H1 (cell line): ENCODE measurements around the gene AP2B1. TPM values are rescaled to one million over a fixed set of nuclear protein-coding genes. Genes with fewer than 3 reads are reported as not detected.

Source experiments
- CTCF ChIA-PET: fragments of 300-600 bp; sonication (Branson Sonifier 250); formaldehyde crosslinking; loops from one replicate; lab custom pipeline; 2021; ENCODE audit not compliant: partially characterized antibody; lab: Charles Lee
- POLR2A ChIA-PET: fragments of 300-600 bp; sonication (Branson Sonifier 250); formaldehyde crosslinking; loops from one replicate; lab custom pipeline; 2021; ENCODE audit warnings: inconsistent platforms; ENCODE audit not compliant: partially characterized antibody; lab: Charles Lee
- DNase-seq, 2 experiments: peaks; one replicate each; pipeline versions ENCODE4 v3.0.0 to v3.0.0-alpha.2; 2010 to 2022; ENCODE audit warnings: low spot score in 2 of 2, low read depth in 1 of 2, mixed read lengths in 1 of 2
- FAIRE-seq: peaks from 2 replicates; lab custom pipeline; 2011; peaks lifted over from hg19 to GRCh38; lab: Jason Lieb, UNC
- H2AFZ ChIP-seq: 2 replicates; pipeline ENCODE4 v1.8.1; 2012; ENCODE audit warnings: low read length, inconsistent platforms
- H2AK5ac ChIP-seq: 2 replicates; pipeline ENCODE4 v1.6.1; 2013; ENCODE audit warnings: low read depth, low read length
- H2BK120ac ChIP-seq: replicated peaks from 2 replicates; pipeline ENCODE3; 2013; ENCODE audit warnings: low read depth, low read length, inconsistent platforms
- H2BK12ac ChIP-seq: 2 replicates; pipeline ENCODE4 v1.6.1; 2013; ENCODE audit warnings: low read depth, low read length
- H2BK15ac ChIP-seq: 2 replicates; pipeline ENCODE4 v1.6.1; 2013; ENCODE audit warnings: low read length
- H2BK20ac ChIP-seq: 2 replicates; pipeline ENCODE4 v1.6.1; 2013; ENCODE audit warnings: low read length
- H2BK5ac ChIP-seq: 2 replicates; pipeline ENCODE4 v1.6.1; 2013; ENCODE audit warnings: low read depth, low read length
- H3K14ac ChIP-seq: 2 replicates; pipeline ENCODE4 v1.6.1; 2013; ENCODE audit warnings: inconsistent platforms; ENCODE audit not compliant: insufficient read length
- H3K18ac ChIP-seq: 2 replicates; pipeline ENCODE4 v1.6.1; 2013; ENCODE audit warnings: low read length; ENCODE audit errors: extremely low read depth
- H3K23ac ChIP-seq: 2 replicates; pipeline ENCODE4 v1.6.1; 2013; ENCODE audit warnings: inconsistent platforms; ENCODE audit not compliant: insufficient read length
- H3K23me2 ChIP-seq: 2 replicates; pipeline ENCODE4 v1.6.1; 2013; ENCODE audit warnings: low read depth, low read length
- H3K27ac ChIP-seq: 2 replicates; pipeline ENCODE4 v1.6.1; 2011; ENCODE audit warnings: low read depth, low read length, inconsistent platforms
- H3K27me3 ChIP-seq, 4 experiments: replicated peaks in 1 of 4; 1 replicate in 1 of 4; 2 replicates in 3 of 4; pipeline versions ENCODE4 v1.6.1 to v1.8.1; 2011 to 2013; ENCODE audit warnings: low read length in 3 of 4, mild to moderate bottlenecking in 3 of 4, inconsistent platforms in 2 of 4, mixed read lengths in 2 of 4, moderate library complexity in 1 of 4; ENCODE audit not compliant: control insufficient read depth in 3 of 4, insufficient read depth in 3 of 4; ENCODE audit errors: extremely low read depth in 1 of 4
- H3K36me3 ChIP-seq, 4 experiments: 2 replicates each; pipeline versions ENCODE4 v1.6.1 to v1.8.1; 2011 to 2013; ENCODE audit warnings: mild to moderate bottlenecking in 4 of 4, low read length in 3 of 4, moderate library complexity in 2 of 4, control low read depth in 1 of 4, inconsistent platforms in 1 of 4; ENCODE audit not compliant: insufficient read depth in 4 of 4, control insufficient read depth in 2 of 4
- H3K4ac ChIP-seq: replicated peaks from 2 replicates; pipeline ENCODE3; 2013; ENCODE audit warnings: low read length, low read depth, mixed read lengths, inconsistent platforms; ENCODE audit not compliant: insufficient read length
- H3K4me1 ChIP-seq, 4 experiments: replicated peaks in 1 of 4; 1 replicate in 1 of 4; 2 replicates in 3 of 4; pipeline versions ENCODE4 v1.6.1 to v1.8.1; 2011 to 2013; ENCODE audit warnings: low read length in 3 of 4, inconsistent platforms in 2 of 4, mixed read lengths in 1 of 4; ENCODE audit not compliant: insufficient read depth in 4 of 4, control insufficient read depth in 3 of 4
- H3K4me2 ChIP-seq, 2 experiments: 2 replicates each; pipeline versions ENCODE4 v1.6.1 to v1.8.1; 2011 to 2013; ENCODE audit warnings: low read depth in 2 of 2, low read length in 2 of 2, control low read depth in 1 of 2, inconsistent platforms in 1 of 2, mild to moderate bottlenecking in 1 of 2; ENCODE audit not compliant: insufficient read depth in 1 of 2
- H3K4me3 ChIP-seq, 4 experiments: fragments of 200-600, 300-600 bp in 1 of 4; sonication (generic), shearing (Covaris generic), sonication (Bioruptor Twin) in 1 of 4; 2 replicates each; pipeline versions ENCODE4 v1.5.1 to v1.8.1; 2011 to 2016; ENCODE audit warnings: low read length in 4 of 4, low read depth in 3 of 4, control low read depth in 2 of 4, inconsistent platforms in 2 of 4, mild to moderate bottlenecking in 2 of 4, mixed read lengths in 1 of 4, moderate library complexity in 1 of 4; ENCODE audit not compliant: insufficient read depth in 2 of 4; ENCODE audit errors: extremely low read depth in 1 of 4
- H3K56ac ChIP-seq: replicated peaks from 2 replicates; pipeline ENCODE3; 2013; ENCODE audit warnings: low read depth, mild to moderate bottlenecking, mixed read lengths, low read length, inconsistent platforms; ENCODE audit not compliant: insufficient read length
- H3K79me1 ChIP-seq: 2 replicates; pipeline ENCODE4 v1.6.1; 2013; ENCODE audit warnings: low read depth, low read length, control low read depth
- H3K79me2 ChIP-seq, 2 experiments: 2 replicates each; pipeline versions ENCODE4 v1.6.1 to v1.8.1; 2012 to 2013; ENCODE audit warnings: low read length in 2 of 2, mild to moderate bottlenecking in 2 of 2, inconsistent platforms in 1 of 2; ENCODE audit not compliant: insufficient read depth in 2 of 2, control insufficient read depth in 1 of 2
- H3K9ac ChIP-seq, 4 experiments: replicated peaks in 1 of 4; 1 replicate in 1 of 4; 2 replicates in 3 of 4; pipeline versions ENCODE4 v1.6.1 to v1.8.1; 2011 to 2013; ENCODE audit warnings: low read depth in 3 of 4, low read length in 3 of 4, control low read depth in 2 of 4, mild to moderate bottlenecking in 2 of 4, moderate library complexity in 2 of 4, inconsistent platforms in 1 of 4; ENCODE audit errors: extremely low read depth in 1 of 4
- H3K9me3 ChIP-seq, 2 experiments: 2 replicates each; pipeline versions ENCODE4 v1.6.1 to v1.8.1; 2012 to 2013; ENCODE audit warnings: mild to moderate bottlenecking in 2 of 2, moderate library complexity in 2 of 2, control low read depth in 1 of 2, inconsistent platforms in 1 of 2, low read depth in 1 of 2, low read length in 1 of 2, mixed read lengths in 1 of 2; ENCODE audit not compliant: insufficient read depth in 2 of 2
- H4K20me1 ChIP-seq, 2 experiments: replicated peaks in 1 of 2; 2 replicates each; pipeline versions ENCODE3 to v1.8.1; 2011 to 2013; ENCODE audit warnings: inconsistent platforms in 2 of 2, low read length in 2 of 2, mild to moderate bottlenecking in 1 of 2; ENCODE audit not compliant: insufficient read depth in 2 of 2, control insufficient read depth in 1 of 2
- H4K5ac ChIP-seq: 2 replicates; pipeline ENCODE4 v1.6.1; 2013; ENCODE audit warnings: low read length, low read depth, mixed read lengths, inconsistent platforms; ENCODE audit not compliant: insufficient read length
- H4K8ac ChIP-seq: 2 replicates; pipeline ENCODE4 v1.8.0; 2013; ENCODE audit warnings: mild to moderate bottlenecking, moderate library complexity, low read length, inconsistent platforms; ENCODE audit not compliant: insufficient read depth; ENCODE audit errors: extremely low read depth
- H4K91ac ChIP-seq: replicated peaks from 2 replicates; pipeline ENCODE3; 2013; ENCODE audit warnings: low read length, mixed read lengths, inconsistent platforms; ENCODE audit not compliant: insufficient read length
- CREB1 ChIP-seq: IDR thresholded peaks from 2 replicates; pipeline ENCODE4 v1.6.1; 2012; ENCODE audit warnings: inconsistent platforms
- WGBS, 2 experiments: shearing (Covaris generic) in 1 of 2; methylation state at CpG; one replicate each; pipeline versions ENCODE4 v1.1.6 to v1.1.7; 2013 to 2015; ENCODE audit warnings: low lambda C conversion rate in 2 of 2, mixed read lengths in 2 of 2, inconsistent platforms in 1 of 2, low coverage in 1 of 2, missing lambda C conversion rate in 1 of 2; ENCODE audit not compliant: insufficient replicate concordance in 2 of 2, insufficient coverage in 1 of 2, insufficient read length in 1 of 2; ENCODE audit errors: extremely low coverage in 1 of 2, missing lambda C conversion rate in 1 of 2; 5-methylcytosine and 5-hydroxymethylcytosine counted together
- polyA plus RNA-seq, 7 experiments: library from polyadenylated mRNA; depleted of rRNA in 3 of 7; stranded (reverse) in 5 of 7; unstranded in 2 of 7; fragments of >200 nt in 5 of 7; fragments of 200-250 nt in 2 of 7; gene quantifications; 1 replicate in 5 of 7; 2 replicates in 1 of 7; 4 replicates in 1 of 7; pipeline versions ENCODE4 v1.2.1 to v1.2.3, GENCODE V29; 2011 to 2013; ENCODE audit warnings: missing spikeins in 2 of 7, mixed read lengths in 2 of 7
- total RNA-seq: library from RNA; stranded (reverse); fragmentation: NEBNext Ultra II Directional; extraction: Animal tissue kit (Norgen Biotek cat#: 25700); gene quantifications from 2 replicates; pipeline ENCODE4 v1.2.1, GENCODE V29; 2021

The AP2B1 gene
- total and polyA plus RNA-seq, 2 of the 8 experiments (the other 6 are each of a cell fraction or from before 2014, with no cell fraction given), result 95.5 to 199 TPM

GRCh38 chr17:35752471-35752870, 165.3 kb downstream of the AP2B1 start:
- H2AFZ ChIP-seq, result 0 out of 2 replicates have a peak overlapping the region, but pooled peaks have one; percentile 90
- CTCF ChIA-PET, result interaction anchor here (0.9 to 8.4 kb wide), 3 partner anchors 10 to 140 kb away, joined by 3 to 83 read pairs (median 3); partner anchors contain the start of gene C17orf50

More at GRCh38 chr17:35752471-35752870, 165.3 kb downstream of the AP2B1 start:
- H3K14ac ChIP-seq, result no peak overlapping the region
- H2AK5ac ChIP-seq, result no peak overlapping the region
- H3K79me1 ChIP-seq, result no peaks in the 10 kb centered on the region
- no peak for DNase-seq
- H3K4me1 ChIP-seq, result peaks cover 0 to 12% (median 5%) of the 10 kb centered on the region in 4 experiments; a peak in 5 of 7 replicates
- no peak overlapping the region for H3K56ac ChIP-seq
- peaks cover 2 to 19% (median 12%) of the 10 kb centered on the region in 4 experiments; a peak in 6 of 7 replicates for H3K27me3 ChIP-seq
- no peak overlapping the region for H3K4me2 ChIP-seq
- TF ChIP-seq CREB1, result no peak
- no peaks in the 10 kb centered on the region for H3K79me2 ChIP-seq
- H3K4ac ChIP-seq, result no peak overlapping the region
- H2BK20ac ChIP-seq, result no peak overlapping the region
- no peak overlapping the region for H3K23ac ChIP-seq
- no peak overlapping the region for H2BK15ac ChIP-seq
- no peak overlapping the region for H3K27ac ChIP-seq
- H2BK12ac ChIP-seq, result peak overlapping the region; percentile 68; the same call in 1 of the 2 replicates
- POLR2A ChIA-PET, result interaction anchor here (0.8 to 1.2 kb wide), 2 partner anchors 11 to 56 kb away, joined by 4 to 5 read pairs; partner anchors contain the start of gene TAF15
- WGBS, 2 experiments, result 92% methylated on average over 15 of the region's 16 CpGs; no CpG with 5 or more reads in 1 of the 2 experiments
- no peak overlapping the region for H2BK5ac ChIP-seq
- H4K20me1 ChIP-seq, result no peaks in the 10 kb centered on the region
- no peak overlapping the region for H3K9ac ChIP-seq
- H3K9me3 ChIP-seq, result no peaks in the 10 kb centered on the region
- no peak overlapping the region for H3K4me3 ChIP-seq
- FAIRE-seq, result no peak
- H2BK120ac ChIP-seq, result no peak overlapping the region
- H3K18ac ChIP-seq, result no peak overlapping the region
- H3K36me3 ChIP-seq, result no peaks in the 10 kb centered on the region
- H4K5ac ChIP-seq, result no peak overlapping the region
- H4K91ac ChIP-seq, result no peak overlapping the region
- H3K23me2 ChIP-seq, result no peaks in the 10 kb centered on the region
- H4K8ac ChIP-seq, result no peak overlapping the region
